Nephron progenitor cell (in vitro differentiated cells): Measurements from ENCODE around the gene GMDS.

Experiments
- DNase-seq: peaks from one replicate; pipeline ENCODE4 v3.0.0; 2021
- H3K27ac Mint-ChIP-seq: 2 replicates; pipeline ENCODE4 v1.8.0; 2021; ENCODE audit warnings: mild to moderate bottlenecking, moderate library complexity, mixed read lengths
- H3K27me3 Mint-ChIP-seq: 2 replicates; pipeline ENCODE4 v1.8.0; 2021; ENCODE audit warnings: mild to moderate bottlenecking, low read depth, mixed read lengths; ENCODE audit not compliant: poor library complexity
- H3K36me3 Mint-ChIP-seq: 2 replicates; pipeline ENCODE4 v1.8.0; 2021; ENCODE audit warnings: low read depth, mixed read lengths
- H3K4me1 Mint-ChIP-seq: 2 replicates; pipeline ENCODE4 v1.8.0; 2021; ENCODE audit warnings: mixed read lengths
- H3K4me3 Mint-ChIP-seq: 2 replicates; pipeline ENCODE4 v1.8.0; 2021; ENCODE audit warnings: mild to moderate bottlenecking, moderate library complexity, mixed read lengths
- H3K9me3 Mint-ChIP-seq: 2 replicates; pipeline ENCODE4 v1.8.0; 2021; ENCODE audit warnings: mild to moderate bottlenecking, moderate library complexity, mixed read lengths
- TF ChIP-seq, protein P1 (sequence below): fragments of 200-600 bp; sonication (generic); IDR thresholded peaks from 2 replicates; pipeline ENCODE4 v1.5.0; 2021; ENCODE audit warnings: antibody characterized with exemption

The GMDS gene

DNA sequence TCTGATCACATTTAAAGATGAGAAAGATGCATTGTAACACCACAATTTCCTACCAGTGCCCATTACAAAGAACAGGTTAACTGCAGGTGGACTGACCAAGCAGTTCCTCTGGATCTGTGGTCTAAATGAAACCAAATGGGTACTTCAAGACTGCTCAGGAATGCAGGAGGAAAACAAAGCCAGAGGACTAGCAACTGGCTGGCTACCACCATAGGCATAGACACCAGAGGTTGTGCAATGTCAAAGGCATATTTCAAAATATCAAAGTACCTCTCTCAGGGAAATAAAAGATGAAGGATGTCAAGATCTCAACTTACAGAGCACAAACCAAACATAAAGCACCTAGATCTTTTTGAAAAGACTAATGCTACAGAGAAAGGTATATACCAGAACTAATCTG is 65.5 kb downstream of the GMDS start:
- Mint-ChIP-seq H3K9me3 (peaks cover 18% of the 10 kb centered on the region), H3K36me3 (peaks cover 24% of the 10 kb centered on the region), H3K4me3 (no peak overlapping the region), H3K27me3 (no peaks in the 10 kb centered on the region), H3K27ac (no peak overlapping the region), H3K4me1 (peaks cover 14% of the 10 kb centered on the region)
- TF ChIP-seq, protein P1, sequence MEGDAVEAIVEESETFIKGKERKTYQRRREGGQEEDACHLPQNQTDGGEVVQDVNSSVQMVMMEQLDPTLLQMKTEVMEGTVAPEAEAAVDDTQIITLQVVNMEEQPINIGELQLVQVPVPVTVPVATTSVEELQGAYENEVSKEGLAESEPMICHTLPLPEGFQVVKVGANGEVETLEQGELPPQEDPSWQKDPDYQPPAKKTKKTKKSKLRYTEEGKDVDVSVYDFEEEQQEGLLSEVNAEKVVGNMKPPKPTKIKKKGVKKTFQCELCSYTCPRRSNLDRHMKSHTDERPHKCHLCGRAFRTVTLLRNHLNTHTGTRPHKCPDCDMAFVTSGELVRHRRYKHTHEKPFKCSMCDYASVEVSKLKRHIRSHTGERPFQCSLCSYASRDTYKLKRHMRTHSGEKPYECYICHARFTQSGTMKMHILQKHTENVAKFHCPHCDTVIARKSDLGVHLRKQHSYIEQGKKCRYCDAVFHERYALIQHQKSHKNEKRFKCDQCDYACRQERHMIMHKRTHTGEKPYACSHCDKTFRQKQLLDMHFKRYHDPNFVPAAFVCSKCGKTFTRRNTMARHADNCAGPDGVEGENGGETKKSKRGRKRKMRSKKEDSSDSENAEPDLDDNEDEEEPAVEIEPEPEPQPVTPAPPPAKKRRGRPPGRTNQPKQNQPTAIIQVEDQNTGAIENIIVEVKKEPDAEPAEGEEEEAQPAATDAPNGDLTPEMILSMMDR: no peak
- no peak for DNase-seq

DNA sequence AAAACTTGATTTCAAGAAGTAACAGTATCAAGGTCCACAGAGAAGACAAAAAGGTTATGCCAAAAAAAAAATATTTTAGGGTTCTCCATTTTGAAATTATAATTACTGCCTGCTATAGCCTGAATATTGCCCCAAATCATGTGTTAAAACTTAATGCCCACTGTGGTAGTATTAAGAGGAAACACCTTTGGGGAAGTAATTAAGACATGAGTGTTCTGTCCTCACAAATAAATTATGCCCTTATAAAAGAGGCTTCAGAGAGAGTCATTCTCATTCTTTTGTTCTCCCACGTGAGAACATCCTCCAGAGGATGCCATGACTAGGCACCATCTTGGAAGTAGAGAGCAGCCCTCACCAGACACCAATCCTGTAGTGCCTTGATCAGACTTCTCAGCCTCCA is 66.2 kb downstream of the GMDS start:
- H3K27ac Mint-ChIP-seq: no peak overlapping the region
- no peak overlapping the region for H3K4me3 Mint-ChIP-seq
- no peaks in the 10 kb centered on the region for H3K27me3 Mint-ChIP-seq
- TF ChIP-seq, protein P1: no peak
- peaks cover 18% of the 10 kb centered on the region for H3K9me3 Mint-ChIP-seq
- no peak for DNase-seq
- peaks cover 14% of the 10 kb centered on the region for H3K4me1 Mint-ChIP-seq
- H3K36me3 Mint-ChIP-seq: peaks cover 24% of the 10 kb centered on the region

DNA sequence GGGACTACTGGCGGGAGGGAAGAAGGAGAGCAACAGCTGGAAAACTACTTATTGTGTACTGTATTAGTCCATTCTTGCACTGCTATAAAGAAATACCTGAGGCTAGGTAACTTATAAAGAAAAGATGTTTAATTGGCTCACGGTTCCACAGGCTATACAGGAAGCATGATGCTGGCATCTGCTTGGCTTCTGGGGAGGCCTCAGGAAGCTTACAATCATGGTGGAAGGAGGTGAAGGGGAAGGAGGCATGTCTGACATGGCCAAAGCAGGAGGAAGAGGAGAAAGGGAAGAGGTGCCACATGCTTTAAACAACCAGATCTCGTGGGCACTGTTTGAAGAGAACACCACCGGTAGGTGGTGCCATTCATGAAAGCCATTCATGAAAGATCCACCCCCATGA is 67.3 kb downstream of the GMDS start:
- TF ChIP-seq, protein P1: no peak
- no peak overlapping the region for H3K27ac Mint-ChIP-seq
- no peaks in the 10 kb centered on the region for H3K27me3 Mint-ChIP-seq
- no peak for DNase-seq
- peaks cover 24% of the 10 kb centered on the region for H3K36me3 Mint-ChIP-seq
- peaks cover 17% of the 10 kb centered on the region for H3K4me1 Mint-ChIP-seq
- no peak overlapping the region for H3K4me3 Mint-ChIP-seq
- H3K9me3 Mint-ChIP-seq: peaks cover 18% of the 10 kb centered on the region

DNA sequence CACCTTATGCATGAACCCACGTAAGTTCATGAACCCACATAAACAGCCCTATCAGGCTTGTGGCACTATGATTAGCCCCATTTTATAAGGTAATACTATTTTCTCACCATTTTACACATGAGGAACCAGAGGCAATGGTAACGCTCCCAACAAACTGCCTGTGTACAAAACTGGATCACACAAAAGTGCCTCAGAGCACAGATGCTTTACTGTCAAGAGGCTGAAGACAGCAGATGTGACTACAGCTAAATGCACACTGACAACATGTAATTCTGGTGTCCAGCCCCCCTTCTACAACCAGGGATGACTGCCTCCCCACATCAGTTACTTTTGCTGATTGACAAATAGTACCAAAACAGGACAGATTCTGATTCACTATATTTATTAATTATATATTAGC is 69.6 kb downstream of the GMDS start:
- H3K36me3 Mint-ChIP-seq: peaks cover 24% of the 10 kb centered on the region
- H3K4me3 Mint-ChIP-seq: no peak overlapping the region
- H3K27me3 Mint-ChIP-seq: no peaks in the 10 kb centered on the region
- TF ChIP-seq, protein P1: no peak
- H3K27ac Mint-ChIP-seq: no peak overlapping the region
- peaks cover 20% of the 10 kb centered on the region for H3K4me1 Mint-ChIP-seq
- H3K9me3 Mint-ChIP-seq: peaks cover 18% of the 10 kb centered on the region
- DNase-seq: no peak

DNA sequence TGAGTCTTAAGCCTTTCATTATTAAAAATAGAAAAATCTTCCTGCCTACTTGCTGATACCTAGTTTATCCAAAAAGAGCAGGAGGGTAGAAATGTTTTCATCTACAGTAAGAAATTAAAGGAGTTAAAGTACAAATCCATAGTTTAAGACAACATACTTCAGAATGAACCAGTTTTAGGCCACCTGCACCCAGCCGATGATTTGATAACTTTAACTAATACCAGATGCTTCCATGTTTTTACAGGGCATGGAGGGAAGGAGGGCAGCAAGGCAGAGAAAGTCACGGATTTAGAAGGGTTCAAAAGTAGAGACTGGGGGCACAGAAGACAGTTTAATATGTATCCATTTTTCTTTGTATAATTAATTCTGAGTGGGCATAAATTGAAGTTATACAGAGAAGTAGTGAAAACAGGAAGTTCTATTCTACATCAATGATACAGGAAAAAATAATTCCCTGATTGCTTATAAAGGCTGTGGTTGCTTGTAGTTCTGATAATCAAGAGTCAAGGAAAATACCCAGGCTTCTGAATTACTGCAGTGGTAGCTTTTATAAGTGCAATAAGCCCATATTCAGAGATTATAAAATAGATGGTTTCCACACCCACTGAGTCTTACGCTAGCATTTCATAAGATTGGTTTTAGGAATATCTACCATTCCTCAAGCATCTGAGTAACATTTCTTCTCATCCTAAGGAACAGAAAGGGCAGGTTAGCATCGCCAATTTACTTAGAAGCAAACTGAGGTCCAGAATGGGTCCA is 72.0 kb downstream of the GMDS start:
- peaks cover 11% of the 10 kb centered on the region for H3K9me3 Mint-ChIP-seq
- H3K4me1 Mint-ChIP-seq: peaks cover 20% of the 10 kb centered on the region
- H3K27ac Mint-ChIP-seq: no peak overlapping the region
- no peaks in the 10 kb centered on the region for H3K27me3 Mint-ChIP-seq
- peaks cover 18% of the 10 kb centered on the region for H3K36me3 Mint-ChIP-seq
- no peak for DNase-seq
- no peak overlapping the region for H3K4me3 Mint-ChIP-seq
- TF ChIP-seq, protein P1: no peak

DNA sequence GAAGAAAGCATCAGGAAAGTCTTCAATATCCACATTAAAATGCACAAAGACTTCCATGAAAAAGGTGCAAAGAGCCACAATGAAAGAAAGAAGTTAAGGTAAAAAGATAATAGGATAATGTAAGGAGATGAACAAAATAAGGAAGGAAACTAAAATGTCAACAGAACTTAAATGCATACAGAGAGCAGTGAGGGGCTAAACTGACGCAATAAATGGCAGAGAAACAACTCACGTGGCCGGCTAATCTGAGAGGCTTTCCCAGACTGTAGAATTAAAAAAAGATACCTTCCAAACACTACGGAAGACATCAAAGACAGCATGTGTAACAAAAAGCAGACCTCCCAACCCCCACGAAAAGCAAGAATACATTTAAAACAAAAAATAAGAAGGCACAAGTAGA is 73.7 kb downstream of the GMDS start:
- no peak for DNase-seq
- Mint-ChIP-seq H3K27ac (no peak overlapping the region), H3K4me1 (peaks cover 20% of the 10 kb centered on the region), H3K9me3 (no peaks in the 10 kb centered on the region), H3K27me3 (no peaks in the 10 kb centered on the region), H3K36me3 (peaks cover 2% of the 10 kb centered on the region), H3K4me3 (no peak overlapping the region)
- TF ChIP-seq, protein P1: no peak
